GM20000 (cell line): ENCODE results near the gene LIAS.
"Not testable (repeated sequence)": the region's sequence is repeated elsewhere in the genome, so short reads cannot be mapped to it uniquely, and the experiment has no call there.

Source experiments
- DNase-seq: peaks from one replicate; pipeline ENCODE4 v3.0.0; 2012; ENCODE audit warnings: low spot score
- CTCF ChIP-seq: IDR thresholded peaks from 2 replicates; pipeline ENCODE4 v1.5.1; 2012; ENCODE audit warnings: mild to moderate bottlenecking, control low read depth; ENCODE audit errors: extremely low read depth, missing control alignments

Gene LIAS

GRCh38 chr4:39502019-39502663 lies 43.3 kb downstream of the LIAS start:
- no peak for DNase-seq
- TF ChIP-seq CTCF: no peak

- DNase-seq: not testable (repeated sequence)
Measured at GRCh38 chr4:39502664-39503035, 43.8 kb downstream of the LIAS start.

DNA sequence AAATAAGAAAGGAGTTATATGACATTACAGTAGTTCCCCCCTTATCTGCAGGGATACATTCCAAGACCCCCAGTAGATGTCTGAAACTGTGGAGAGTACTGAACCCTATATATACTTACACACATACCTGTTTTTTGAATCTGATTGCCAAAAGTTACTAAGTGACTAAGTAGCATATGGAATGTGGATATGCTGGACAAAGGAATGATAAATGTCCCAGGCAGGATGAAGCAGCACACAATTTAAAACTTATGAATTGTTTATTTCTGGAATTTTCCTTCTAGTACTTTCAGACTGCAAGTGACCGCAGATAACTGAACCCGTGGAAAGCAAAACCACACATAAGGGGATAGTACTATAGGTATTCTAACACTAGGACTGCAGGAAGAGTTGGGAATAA lies 45.7 kb downstream of the LIAS start:
- TF ChIP-seq CTCF: no peak
- DNase-seq: no peak

DNA sequence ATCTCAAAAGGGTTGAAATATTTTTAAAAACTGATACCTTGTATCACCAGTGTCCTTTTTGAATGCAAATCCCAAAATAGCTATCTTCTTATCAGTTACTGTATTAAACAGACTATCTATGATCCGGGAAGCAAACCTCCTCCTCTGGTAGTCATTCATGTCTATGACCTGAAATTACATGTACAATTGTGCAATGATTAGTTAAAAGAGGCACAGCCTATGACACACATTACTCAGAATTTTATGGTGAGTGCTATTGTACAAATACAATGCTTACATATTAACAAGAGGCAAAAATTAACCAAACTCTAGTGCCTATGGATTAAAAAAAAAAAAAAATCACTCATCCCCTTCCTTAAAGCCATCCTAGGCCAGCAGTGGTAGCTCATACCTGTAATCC lies 46.7 kb downstream of the LIAS start:
- TF ChIP-seq CTCF: no peak
- DNase-seq: no peak

- no peak for DNase-seq
- no peak for TF ChIP-seq CTCF
Measured at GRCh38 chr4:39510348-39510929, 51.6 kb downstream of the LIAS start.

DNA sequence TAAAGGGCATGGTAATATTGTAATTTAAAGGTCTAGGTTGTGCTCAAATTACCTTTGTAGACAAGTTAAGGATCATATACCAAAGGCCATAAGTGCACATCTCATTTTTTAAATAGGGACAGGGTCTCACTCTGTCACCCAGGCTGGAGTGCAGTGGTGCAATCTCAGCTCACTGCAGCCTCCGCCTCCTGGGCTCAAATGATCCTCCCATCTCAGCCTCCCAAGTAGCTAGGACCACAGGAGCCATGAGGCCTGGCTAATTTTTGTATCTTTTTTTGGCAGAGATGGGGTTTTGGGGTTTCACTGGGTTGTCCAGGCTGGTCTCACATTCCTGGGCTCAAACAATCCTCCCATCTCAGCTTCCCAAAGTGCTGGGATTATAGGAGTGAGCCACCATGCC lies 55.4 kb downstream of the LIAS start:
- DNase-seq: not testable (repeated sequence)

DNA sequence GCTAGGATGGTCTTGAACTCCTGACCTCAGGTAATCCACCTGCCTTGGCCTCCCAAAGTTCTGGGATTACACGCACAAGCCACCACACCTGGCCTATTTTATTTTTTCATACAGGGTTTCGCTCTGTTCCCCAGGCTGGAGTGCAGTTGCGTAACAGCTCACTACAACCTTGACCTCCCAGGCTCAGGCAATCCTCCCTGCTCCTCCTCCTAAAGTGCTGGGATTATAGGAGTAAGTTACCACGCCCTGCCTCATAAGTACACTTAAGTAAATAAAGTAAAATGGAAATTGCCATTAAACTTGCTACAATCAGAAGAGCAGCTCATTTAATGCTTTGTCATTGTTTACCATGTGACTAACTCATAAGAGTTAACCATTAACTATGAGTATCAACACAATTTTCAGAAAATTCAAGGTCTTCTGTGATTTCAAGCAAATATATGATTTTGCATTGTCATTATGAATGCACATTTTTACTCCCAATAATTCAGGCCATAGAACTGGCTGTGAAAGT lies 56.1 kb downstream of the LIAS start:
- no peak for DNase-seq
- no peak for TF ChIP-seq CTCF

DNA sequence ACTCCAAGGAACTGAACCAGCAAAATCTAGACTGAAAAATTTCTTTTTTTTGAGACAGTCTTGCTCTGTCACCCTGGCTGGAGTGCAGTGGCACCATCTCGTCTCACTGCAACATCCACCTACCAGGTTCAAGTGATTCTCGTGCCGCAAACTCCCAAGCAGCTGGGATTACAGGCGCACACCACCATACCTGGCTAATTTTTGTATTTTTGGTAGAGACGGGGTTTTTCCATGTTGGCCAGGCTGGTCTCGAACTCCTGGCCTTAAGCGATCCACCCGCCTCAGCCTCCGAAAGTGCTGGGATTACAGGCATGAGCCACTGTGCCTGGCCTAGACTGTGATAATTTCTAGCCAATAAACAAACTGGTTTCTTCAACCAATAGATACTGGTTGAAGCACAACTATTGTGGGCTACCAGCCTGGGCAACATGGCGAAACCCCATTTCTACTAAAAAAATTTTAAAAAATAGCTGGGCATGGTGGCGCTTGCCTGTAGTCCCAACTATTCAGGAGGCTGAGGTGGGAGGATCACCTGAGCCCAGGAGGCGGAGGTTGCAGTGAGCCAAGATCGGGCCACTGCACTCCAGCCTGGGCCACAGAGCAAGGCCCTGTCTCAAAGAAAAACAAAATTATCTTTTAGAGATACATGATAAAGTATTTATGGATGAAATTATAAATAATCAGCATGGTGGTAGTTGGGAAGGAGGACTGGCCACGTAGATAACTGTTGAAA lies 57.0 kb downstream of the LIAS start:
- not testable (repeated sequence) for DNase-seq

GRCh38 chr4:39516407-39516966 lies 57.6 kb downstream of the LIAS start:
- no peak for DNase-seq
- no peak for TF ChIP-seq CTCF
